ENCODE measurements around the gene RGS1. TPM values are rescaled to one million over a fixed set of nuclear protein-coding genes. Genes with fewer than 3 reads are reported as not detected.

The RGS1 gene
- total RNA-seq, result 10 to 100 TPM in 2 of 3 donors, 1 to 10 TPM in 1; 8.9 to 82.0 (median 20.6) TPM
- long read RNA-seq, donor 1, transcript RGS1-201 (5 exons, 1,405 nt), result major isoform, 16 of 21 reads
- long read RNA-seq, donor 1, partial matches to known transcripts, result 4 of 21 reads
- long read RNA-seq, donor 1, other reads (novel, unspliced or antisense), result 1 of 21 reads
- long read RNA-seq, donor 2, partial matches to known transcripts, result 0 of 1 reads
- long read RNA-seq, donor 2, other reads (novel, unspliced or antisense), result 0 of 1 reads

- Histone ChIP-seq H3K9me3 (no peaks in the 10 kb centered on the region), H3K36me3 (ENCODE audit: low read depth) (peaks cover 5% of the 10 kb centered on the region), H3K4me3 (no peak within 1 kb of the TSS), H3K4me1 (ENCODE audit: low read depth) (no peaks in the 10 kb centered on the region)
- intact Hi-C loops (cut with DNase I, micrococcal nuclease), result no loop called here
- DNase-seq (peak; percentile 46 to 62 (median 59)), ATAC-seq (peak; percentile 87)
- TF ChIP-seq CTCF (IDR thresholded peaks at IDR 0.05), result no peak
Observed at GRCh38 chr1:192575499-192576189, at the start of gene RGS1. Gene RGS1, plus strand, starts transcription at chr1:192575773. Its CDS starts 20 bp downstream, at chr1:192575793.

GRCh38 chr1:192527111-192527795, 48.3 kb upstream of the RGS1 start:
- Histone ChIP-seq H3K36me3 (ENCODE audit: low read depth) (no peaks in the 10 kb centered on the region), H3K4me3 (no peak overlapping the region), H3K9me3 (no peaks in the 10 kb centered on the region), H3K4me1 (ENCODE audit: low read depth) (no peaks in the 10 kb centered on the region)
- TF ChIP-seq CTCF (IDR thresholded peaks at IDR 0.05), result no peak
- no peak for ATAC-seq
- DNase-seq, result no peak
- intact Hi-C loops (cut with DNase I, micrococcal nuclease), result no loop called here

- Histone ChIP-seq H3K9me3 (no peaks in the 10 kb centered on the region), H3K4me1 (ENCODE audit: low read depth) (no peaks in the 10 kb centered on the region), H3K36me3 (ENCODE audit: low read depth) (no peaks in the 10 kb centered on the region), H3K4me3 (no peak overlapping the region)
- no peak for ATAC-seq
- no peak for DNase-seq
- intact Hi-C loops (cut with DNase I, micrococcal nuclease), result no loop called here
- no peak for TF ChIP-seq CTCF (IDR thresholded peaks at IDR 0.05)
Observed at GRCh38 chr1:192527950-192528349, 47.6 kb upstream of the RGS1 start.

- intact Hi-C loops (cut with DNase I, micrococcal nuclease), result no loop called here
- Histone ChIP-seq H3K36me3 (ENCODE audit: low read depth) (no peaks in the 10 kb centered on the region), H3K4me3 (no peak overlapping the region), H3K9me3 (no peaks in the 10 kb centered on the region), H3K4me1 (ENCODE audit: low read depth) (no peaks in the 10 kb centered on the region)
- ATAC-seq (no peak), DNase-seq (no peak)
- TF ChIP-seq CTCF (IDR thresholded peaks at IDR 0.05), result no peak
Observed at GRCh38 chr1:192529031-192529755, 46.4 kb upstream of the RGS1 start.

GRCh38 chr1:192529811-192530210, 45.8 kb upstream of the RGS1 start:
- intact Hi-C loops (cut with DNase I, micrococcal nuclease), result no loop called here
- no peaks in the 10 kb centered on the region for H3K9me3 ChIP-seq

More at GRCh38 chr1:192529811-192530210, 45.8 kb upstream of the RGS1 start:
- Histone ChIP-seq H3K4me1 (ENCODE audit: low read depth) (no peaks in the 10 kb centered on the region), H3K4me3 (no peak overlapping the region), H3K36me3 (ENCODE audit: low read depth) (no peaks in the 10 kb centered on the region)
- ATAC-seq (no peak), DNase-seq (no peak)
- TF ChIP-seq CTCF (IDR thresholded peaks at IDR 0.05), result no peak

Data from mucosa of descending colon (tissue), 3 donors.